Left ventricle myocardium inferior (tissue), 1 donor: ENCODE results near the gene ARL15. TPM values are rescaled to one million over a fixed set of nuclear protein-coding genes. Genes with fewer than 3 reads are reported as not detected.
A peak's percentile ranks its signal among the peaks of the same experiment; 100 is the strongest.

Experiments
- DNase-seq: peaks from one replicate; pipeline ENCODE4 v3.0.0-alpha.2; 2020
- H3K27ac ChIP-seq: fragments of 200-600 bp; replicated peaks from 2 replicates; pipeline ENCODE4 v1.8.0; 2021
- H3K27me3 ChIP-seq: fragments of 200-600 bp; 2 replicates; pipeline ENCODE4 v1.8.0; 2021; ENCODE audit warnings: low read depth
- H3K36me3 ChIP-seq: fragments of 200-600 bp; 2 replicates; pipeline ENCODE4 v1.8.0; 2021
- H3K4me1 ChIP-seq: fragments of 200-600 bp; 2 replicates; pipeline ENCODE4 v1.8.0; 2021
- H3K4me3 ChIP-seq: fragments of 200-600 bp; 2 replicates; pipeline ENCODE4 v1.8.0; 2021; ENCODE audit warnings: mild to moderate bottlenecking, moderate library complexity
- H3K9me3 ChIP-seq: fragments of 200-600 bp; replicated peaks from 2 replicates; pipeline ENCODE4 v1.8.0; 2021
- CTCF ChIP-seq: fragments of 200-600 bp; IDR thresholded peaks from 2 replicates; pipeline ENCODE4 v1.8.0; 2021; ENCODE audit warnings: antibody characterized with exemption, mild to moderate bottlenecking, borderline replicate concordance
- intact Hi-C: fragments of 100-400 bp; cut with micrococcal nuclease; formaldehyde crosslinking; loops from one replicate; pipeline ENCODE4 v1.11.0; 2022
- total RNA-seq: library from RNA; stranded (reverse); fragmentation: NEBNext Ultra II Directional; extraction: Animal tissue kit (Norgen Biotek cat#: 25700); gene quantifications from one replicate; pipeline ENCODE4 v1.2.1, GENCODE V29; 2021
- donor health status: DM: no; HTN: yes; CAD: no; lungs with severe emphysema.

Gene ARL15
- total RNA-seq, 1 donor from 2014 or later = 18.2 TPM

- Histone ChIP-seq H3K36me3 (no peaks in the 10 kb centered on the region), H3K4me1 (peaks cover 10% of the 10 kb centered on the region), H3K9me3 (no peaks in the 10 kb centered on the region), H3K4me3 (no peak overlapping the region), H3K27me3 (no peaks in the 10 kb centered on the region), H3K27ac (peak overlapping the region; percentile 27)
- DNase-seq = peak; percentile 30
- intact Hi-C loops = no loop called here
- no peak for TF ChIP-seq CTCF
These were observed 218.9 kb downstream of the ARL15 start for GRCh38 chr5:54091307-54092130.

GRCh38 chr5:54090495-54091120 is 219.8 kb downstream of the ARL15 start:
- H3K4me1 ChIP-seq = peaks cover 10% of the 10 kb centered on the region
- TF ChIP-seq CTCF = no peak
- no peak overlapping the region for H3K27ac ChIP-seq
- no peaks in the 10 kb centered on the region for H3K36me3 ChIP-seq
- no peak for DNase-seq
- no peaks in the 10 kb centered on the region for H3K9me3 ChIP-seq
- intact Hi-C loops = no loop called here
- no peaks in the 10 kb centered on the region for H3K27me3 ChIP-seq
- H3K4me3 ChIP-seq = no peak overlapping the region

- intact Hi-C loops = no loop called here
- Histone ChIP-seq H3K9me3 (no peaks in the 10 kb centered on the region), H3K4me3 (no peak overlapping the region), H3K4me1 (peaks cover 10% of the 10 kb centered on the region), H3K27ac (no peak overlapping the region), H3K36me3 (no peaks in the 10 kb centered on the region), H3K27me3 (no peaks in the 10 kb centered on the region)
- TF ChIP-seq CTCF = no peak
- no peak for DNase-seq
These were observed 222.3 kb downstream of the ARL15 start for GRCh38 chr5:54088081-54088480.

GRCh38 chr5:54087436-54087835 is 222.9 kb downstream of the ARL15 start:
- Histone ChIP-seq H3K36me3 (no peaks in the 10 kb centered on the region), H3K27me3 (no peaks in the 10 kb centered on the region), H3K9me3 (no peaks in the 10 kb centered on the region), H3K27ac (no peak overlapping the region), H3K4me3 (no peak overlapping the region), H3K4me1 (peaks cover 10% of the 10 kb centered on the region)
- DNase-seq = no peak
- intact Hi-C loops = no loop called here
- no peak for TF ChIP-seq CTCF

GRCh38 chr5:54086191-54086590 is 224.2 kb downstream of the ARL15 start:
- no peak overlapping the region for H3K27ac ChIP-seq
- intact Hi-C loops = no loop called here
- H3K9me3 ChIP-seq = no peaks in the 10 kb centered on the region
- no peaks in the 10 kb centered on the region for H3K27me3 ChIP-seq
- no peaks in the 10 kb centered on the region for H3K36me3 ChIP-seq
- TF ChIP-seq CTCF = no peak
- no peak overlapping the region for H3K4me3 ChIP-seq
- peaks cover 1% of the 10 kb centered on the region for H3K4me1 ChIP-seq
- DNase-seq = no peak
